ENCODE data around the gene NKIRAS2.

NKIRAS2 gene

DNA sequence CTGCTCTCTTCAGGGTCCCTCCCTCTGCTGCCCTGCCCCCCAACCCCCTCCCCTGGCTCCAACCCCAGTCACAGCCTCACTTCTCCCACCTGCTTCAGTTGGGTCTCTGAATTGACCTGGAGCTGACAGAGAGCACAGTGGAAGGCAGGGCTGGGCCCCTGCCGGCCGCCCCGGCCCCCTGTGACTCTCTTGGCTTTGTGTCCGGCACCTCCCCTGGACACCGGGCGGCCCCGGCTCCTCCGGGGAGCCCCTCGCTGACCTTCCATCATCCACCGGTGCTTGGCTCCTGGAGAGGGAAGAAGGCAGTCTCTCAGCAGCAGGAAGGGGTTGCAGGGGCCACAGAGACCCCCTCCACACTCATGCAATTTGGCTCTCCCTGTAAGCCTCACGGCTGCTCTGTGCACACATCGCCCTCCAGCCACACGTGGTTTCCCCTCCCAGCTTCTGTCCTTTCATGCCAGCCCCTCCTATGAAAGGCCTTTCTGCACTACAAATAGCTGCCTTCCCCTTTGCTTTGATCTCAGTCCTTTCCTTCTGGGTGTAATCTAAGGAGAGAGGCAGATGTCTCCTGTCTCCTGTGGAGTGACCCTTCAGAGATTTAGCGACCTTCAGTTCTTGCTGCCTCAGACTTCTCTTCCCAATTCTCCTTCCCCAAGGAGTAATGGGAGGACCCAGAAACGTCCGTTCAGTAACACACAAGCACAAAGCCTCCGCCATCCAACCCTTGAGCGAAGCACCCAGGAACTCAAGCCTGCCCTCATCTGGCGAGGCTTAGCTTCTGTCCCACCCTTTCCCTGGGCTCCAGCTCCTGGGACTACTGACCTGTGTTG, 8.3 kb downstream of the NKIRAS2 start:
- peak; percentile 39 for DNase-seq

DNA sequence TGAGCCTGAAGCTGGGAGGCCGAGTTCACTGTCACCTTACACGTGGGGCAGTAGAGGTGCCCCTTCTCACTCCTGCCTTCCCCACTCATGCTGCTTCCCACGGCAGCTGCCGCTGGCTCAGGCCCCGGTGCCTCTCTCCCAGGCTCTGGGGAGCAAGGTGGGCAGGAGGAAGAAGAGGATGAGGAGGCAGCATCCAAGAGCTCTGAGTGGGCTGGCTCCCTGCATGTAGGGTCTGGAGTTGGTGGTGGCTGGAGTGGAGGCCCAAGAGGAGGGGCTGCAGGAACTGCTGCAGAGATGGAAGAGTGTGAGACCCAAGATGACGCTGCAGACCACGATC, 8.9 kb downstream of the NKIRAS2 start:
- no peak for DNase-seq

DNA sequence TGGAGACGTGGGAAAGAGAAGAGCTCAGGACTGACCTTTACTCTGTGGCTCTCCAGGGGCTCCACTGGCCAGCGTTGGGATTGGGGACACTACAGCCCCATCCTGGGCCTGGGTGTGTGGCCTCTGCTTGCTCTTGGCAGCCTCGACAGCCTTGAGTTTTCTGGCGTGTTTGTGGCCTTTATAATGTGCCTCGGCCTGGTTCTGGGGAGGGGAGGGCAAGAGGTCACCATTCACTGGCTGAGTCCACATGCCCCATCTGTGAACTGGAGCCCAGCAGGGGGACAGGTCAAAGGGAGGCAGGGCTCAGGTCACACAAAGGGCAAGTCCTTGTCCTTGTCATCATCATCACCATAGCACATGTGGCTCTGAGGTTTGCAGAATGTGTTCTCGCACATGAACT, 11.7 kb downstream of the NKIRAS2 start:
- no peak for DNase-seq

DNA sequence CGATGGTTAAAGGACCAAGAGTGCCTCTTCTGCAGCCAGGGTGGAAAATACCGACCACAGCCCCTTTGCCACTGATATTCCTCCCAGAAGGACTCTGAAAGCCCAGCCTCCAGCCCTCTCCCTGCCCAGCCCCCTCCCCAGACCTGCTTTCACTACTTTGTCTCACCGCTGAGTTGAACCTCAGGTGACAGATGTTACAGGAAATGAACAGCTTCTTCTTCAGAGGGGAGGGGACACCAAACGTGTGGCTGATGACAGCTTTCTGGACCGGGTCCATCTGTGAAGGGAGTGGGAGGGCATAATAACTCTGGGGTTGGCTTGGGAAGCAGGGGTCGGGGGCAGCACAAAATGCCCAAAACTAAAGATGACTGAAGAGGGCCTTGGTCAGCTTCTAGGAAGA, 14.2 kb downstream of the NKIRAS2 start:
- no peak for DNase-seq

- DNase-seq = no peak
Observed at GRCh38 chr17:42038221-42038973, 18.5 kb downstream of the NKIRAS2 start.

- peak; percentile 43 for DNase-seq
Observed at GRCh38 chr17:42039794-42040763, 20.2 kb downstream of the NKIRAS2 start.

- no peak for DNase-seq
Observed at GRCh38 chr17:42040818-42041217, 20.9 kb downstream of the NKIRAS2 start.

GRCh38 chr17:42041619-42042018, 21.7 kb downstream of the NKIRAS2 start:
- DNase-seq = no peak

- DNase-seq = no peak
Observed at GRCh38 chr17:42042598-42043319, 22.9 kb downstream of the NKIRAS2 start.

DNA sequence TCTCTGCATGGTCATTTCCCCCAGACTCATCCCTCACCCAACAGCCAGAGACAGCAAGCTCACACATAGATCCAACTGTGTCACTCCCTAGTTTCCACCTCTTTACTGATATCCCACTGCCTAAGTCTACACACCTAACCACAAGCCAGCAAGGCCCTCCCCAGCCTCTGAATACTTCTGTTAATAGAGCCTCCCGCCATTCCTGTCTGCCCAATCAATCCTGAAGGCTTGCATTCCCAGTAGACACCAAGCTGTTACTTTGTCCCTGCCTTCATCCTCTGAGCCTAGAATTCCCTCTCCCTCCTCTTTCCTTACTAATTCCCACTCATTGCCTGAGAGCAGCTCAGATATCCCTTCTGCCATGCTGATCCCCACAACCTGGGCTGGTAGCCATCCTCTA, 25.8 kb downstream of the NKIRAS2 start:
- DNase-seq = no peak

GRCh38 chr17:42047343-42047742, 27.5 kb downstream of the NKIRAS2 start:
- no peak for DNase-seq

DNA sequence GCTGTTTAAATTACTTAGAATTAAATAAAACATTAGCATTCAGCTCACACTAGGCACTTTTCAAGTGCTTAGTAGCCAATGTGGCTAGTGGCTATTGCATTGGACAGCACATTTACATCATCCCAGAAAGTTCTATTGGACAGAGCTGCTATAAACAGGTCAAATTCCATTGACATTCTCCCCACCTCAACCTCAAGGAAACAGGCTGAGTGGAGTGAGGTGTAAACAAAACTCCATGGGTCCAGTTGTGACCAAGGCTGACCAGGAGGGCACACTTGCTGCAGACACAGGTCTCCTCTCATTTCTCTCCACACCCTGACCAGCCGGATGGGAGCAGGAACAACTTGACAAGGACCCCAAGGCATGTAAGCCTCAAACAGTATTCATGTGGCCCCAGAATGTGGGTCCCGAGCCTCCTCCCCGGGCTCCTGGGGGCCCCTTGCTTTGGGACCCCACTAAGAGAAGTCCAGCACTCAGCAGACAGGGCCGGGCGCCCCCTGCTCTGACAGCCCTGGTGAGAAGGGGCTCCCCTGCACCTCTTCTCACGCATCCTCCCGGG, 30.0 kb downstream of the NKIRAS2 start:
- no peak for DNase-seq

- peak; percentile 81 for DNase-seq
Observed at GRCh38 chr17:42050393-42051012, 30.6 kb downstream of the NKIRAS2 start, which contains the start of gene C17orf113. TSS of gene C17orf113 (minus strand) at chr17:42050601. CDS start at chr17:42043376, 7,225 bp downstream.

- DNase-seq = no peak
Observed at GRCh38 chr17:42051013-42051400, 31.1 kb downstream of the NKIRAS2 start.

DNA sequence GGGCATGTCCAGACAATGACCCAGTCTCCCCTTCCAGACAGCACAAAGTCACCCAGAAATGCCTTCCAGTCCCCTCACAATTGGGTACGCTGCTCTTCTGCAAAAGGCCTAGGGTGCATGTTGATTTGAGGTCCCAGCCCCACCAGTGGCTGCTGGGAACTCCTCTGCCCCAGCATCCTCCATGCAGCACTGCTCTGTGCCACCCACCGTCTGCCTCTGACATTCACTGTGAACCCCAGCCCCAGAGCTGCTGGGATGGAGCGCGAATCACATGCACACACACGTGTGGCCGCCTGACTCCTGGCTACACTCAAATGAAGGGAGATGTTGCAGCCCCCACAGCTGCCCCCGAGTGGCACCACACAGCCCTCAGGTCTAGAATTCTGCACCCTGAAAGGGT, 31.8 kb downstream of the NKIRAS2 start:
- DNase-seq = no peak

DNA sequence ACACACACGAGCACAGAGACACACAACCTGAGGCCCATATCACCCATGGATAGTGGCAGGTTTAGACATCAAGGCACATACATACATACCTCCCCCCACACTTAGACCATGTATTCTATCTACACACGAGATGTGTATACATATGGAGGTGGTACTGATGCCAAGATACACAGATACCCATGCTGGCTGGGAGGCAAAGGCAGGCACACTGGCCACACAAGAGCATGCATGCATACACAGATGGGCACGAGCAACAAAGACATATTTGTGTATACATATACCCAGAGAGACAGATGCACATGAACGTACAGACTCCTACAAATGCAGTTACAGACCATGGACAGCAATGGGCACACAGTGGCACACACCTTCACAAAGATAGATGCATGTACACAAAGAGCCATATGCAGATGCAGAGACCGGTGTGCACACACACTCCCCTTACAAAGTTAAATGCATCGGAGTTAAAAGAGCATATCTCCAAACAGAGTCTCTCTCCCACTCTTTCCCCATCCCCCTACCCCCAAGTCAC, 32.5 kb downstream of the NKIRAS2 start:
- DNase-seq = no peak

DNA sequence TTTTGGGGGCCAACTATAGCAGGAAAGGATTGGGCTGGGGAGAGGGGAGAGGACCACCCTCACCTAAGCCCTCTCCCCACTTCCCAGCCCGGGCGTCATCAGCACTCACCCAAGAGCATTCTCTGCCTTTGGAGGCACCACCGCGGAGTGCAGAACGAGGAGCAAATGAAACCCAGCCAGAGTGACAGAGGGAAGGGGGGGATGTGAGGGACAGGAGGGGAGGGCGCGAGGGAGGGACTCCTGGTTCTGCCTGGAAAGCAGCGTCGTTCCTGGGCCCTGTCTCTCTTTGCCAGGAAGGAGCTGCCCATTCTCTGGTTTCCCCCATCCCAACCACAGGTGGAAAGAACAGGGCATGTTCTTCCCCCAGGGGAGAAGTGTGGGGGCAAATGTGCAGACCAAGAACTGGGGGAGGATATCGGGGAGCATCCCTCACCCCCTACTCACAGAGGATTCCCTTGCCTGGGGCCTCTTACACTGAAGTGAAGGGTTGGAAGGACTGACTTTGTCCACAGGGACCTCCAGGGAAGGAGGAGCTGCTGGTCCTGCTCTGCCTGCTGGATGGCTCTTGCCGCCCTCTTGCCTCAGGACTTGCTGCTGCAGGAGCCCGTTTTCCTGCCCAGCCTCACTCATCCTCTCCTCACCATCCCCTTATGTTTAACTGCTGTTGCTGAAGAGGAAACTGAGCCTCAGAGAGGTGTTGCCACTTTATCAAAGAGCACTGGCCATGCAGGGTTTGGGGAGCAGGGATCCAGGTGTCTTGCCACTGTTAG, 34.0 kb downstream of the NKIRAS2 start:
- DNase-seq = no peak

GRCh38 chr17:42055027-42055426, 35.1 kb downstream of the NKIRAS2 start:
- no peak for DNase-seq

DNA sequence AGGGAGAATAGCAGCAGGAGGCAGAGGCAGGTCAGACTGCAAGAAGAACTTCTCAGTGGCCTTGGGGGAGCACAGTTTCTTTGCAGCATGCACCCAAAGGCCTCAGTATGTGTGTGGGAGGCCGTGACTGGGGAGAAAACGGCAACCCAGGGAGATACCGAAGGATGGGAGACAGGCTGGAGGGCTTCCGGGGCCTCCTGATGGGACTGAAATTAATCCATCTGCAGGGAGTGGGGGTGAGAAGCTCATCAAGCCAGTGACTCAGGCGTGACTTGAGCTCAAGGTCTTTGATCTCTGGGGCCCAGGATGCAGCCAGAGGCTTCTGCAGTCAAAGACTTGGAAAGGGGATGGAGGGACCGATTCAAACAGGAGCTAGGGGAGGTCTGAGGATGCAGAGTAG, 35.6 kb downstream of the NKIRAS2 start:
- no peak for DNase-seq

DNA sequence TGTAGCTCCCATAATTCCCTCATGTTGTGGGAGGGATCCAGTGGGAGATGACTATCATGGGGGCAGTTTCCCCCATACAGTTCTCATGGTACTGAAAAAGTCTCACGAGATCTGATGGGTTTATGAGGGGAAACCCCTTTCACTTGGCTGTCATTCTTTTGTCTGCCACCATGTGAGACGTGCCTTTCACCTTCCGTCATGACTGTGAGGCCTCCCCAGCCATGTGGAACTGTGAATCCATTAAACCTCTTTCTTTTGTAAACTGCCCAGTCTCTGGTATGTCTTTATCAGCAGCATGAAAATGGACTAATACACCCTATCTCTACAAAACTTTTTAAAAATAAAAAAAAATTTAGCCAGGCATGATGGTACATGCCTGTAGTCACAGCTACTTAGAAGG, 36.7 kb downstream of the NKIRAS2 start:
- DNase-seq = no peak

- DNase-seq = no peak
Observed at GRCh38 chr17:42058063-42058462, 38.2 kb downstream of the NKIRAS2 start.

All from hematopoietic multipotent progenitor cell treated with erythropoietin and hydrocortisone succinate and interleukin-3 and kit ligand, for 4 days (in vitro differentiated cells).